HL-60 (cell line): ENCODE results near the gene ANK3.

Experiments
- CTCF ChIP-seq: IDR thresholded peaks from one replicate; pipeline ENCODE4 v1.5.1; 2011; ENCODE audit warnings: low read length, control low read depth, inconsistent platforms; ENCODE audit not compliant: insufficient read depth
- POLR2AphosphoS5 ChIP-seq: IDR thresholded peaks from 2 replicates; pipeline ENCODE4 v1.6.1; 2012; ENCODE audit warnings: low read depth
- REST ChIP-seq: IDR thresholded peaks from 2 replicates; pipeline ENCODE4 v1.6.1; 2012; ENCODE audit warnings: low read depth; ENCODE audit not compliant: insufficient replicate concordance
- SPI1 ChIP-seq: IDR thresholded peaks from 2 replicates; pipeline ENCODE4 v1.6.1; 2012; ENCODE audit warnings: low read depth, mild to moderate bottlenecking, borderline replicate concordance

GRCh38 chr10:60003651-60004523 is 385.8 kb downstream of the ANK3 start:
- TF ChIP-seq CTCF (no peak), POLR2AphosphoS5 (no peak), REST (no peak), SPI1 (no peak)
